AG10803 (cell line): Measurements from ENCODE around the gene PIP4P1.

Source experiments
- DNase-seq: peaks from one replicate; pipeline ENCODE4 v3.0.0; 2010; ENCODE audit warnings: low read depth
- H3K4me3 ChIP-seq: 2 replicates; pipeline ENCODE4 v1.5.1; 2011; ENCODE audit warnings: mild to moderate bottlenecking, low read length, control low read depth
- TF ChIP-seq, protein P1 (sequence below): conservative IDR thresholded peaks from 2 replicates; pipeline ENCODE4 v1.5.1; 2011; ENCODE audit warnings: mild to moderate bottlenecking, low read length, control low read depth, inconsistent platforms

Gene PIP4P1

DNA sequence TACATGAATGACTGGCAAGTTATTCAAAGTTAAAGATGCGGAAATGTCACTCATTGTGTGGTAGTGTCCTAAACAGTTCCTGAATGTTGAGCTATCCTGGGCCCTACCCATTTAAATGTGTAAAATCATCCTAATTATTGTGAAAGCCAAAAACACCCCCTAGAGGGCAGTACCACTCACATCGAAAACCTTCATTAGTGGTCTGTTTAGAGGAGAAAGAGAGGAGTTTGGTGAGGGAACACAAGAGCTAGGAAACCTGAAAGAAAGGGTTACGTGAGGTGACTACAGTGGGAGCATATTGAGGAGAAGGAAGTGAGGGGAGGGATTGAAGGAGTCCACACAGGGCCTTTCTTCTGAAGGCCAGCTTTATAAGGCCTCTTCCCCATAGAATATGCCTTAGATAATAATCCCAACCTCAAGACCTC lies 45.4 kb downstream of the PIP4P1 start:
- TF ChIP-seq, protein P1, sequence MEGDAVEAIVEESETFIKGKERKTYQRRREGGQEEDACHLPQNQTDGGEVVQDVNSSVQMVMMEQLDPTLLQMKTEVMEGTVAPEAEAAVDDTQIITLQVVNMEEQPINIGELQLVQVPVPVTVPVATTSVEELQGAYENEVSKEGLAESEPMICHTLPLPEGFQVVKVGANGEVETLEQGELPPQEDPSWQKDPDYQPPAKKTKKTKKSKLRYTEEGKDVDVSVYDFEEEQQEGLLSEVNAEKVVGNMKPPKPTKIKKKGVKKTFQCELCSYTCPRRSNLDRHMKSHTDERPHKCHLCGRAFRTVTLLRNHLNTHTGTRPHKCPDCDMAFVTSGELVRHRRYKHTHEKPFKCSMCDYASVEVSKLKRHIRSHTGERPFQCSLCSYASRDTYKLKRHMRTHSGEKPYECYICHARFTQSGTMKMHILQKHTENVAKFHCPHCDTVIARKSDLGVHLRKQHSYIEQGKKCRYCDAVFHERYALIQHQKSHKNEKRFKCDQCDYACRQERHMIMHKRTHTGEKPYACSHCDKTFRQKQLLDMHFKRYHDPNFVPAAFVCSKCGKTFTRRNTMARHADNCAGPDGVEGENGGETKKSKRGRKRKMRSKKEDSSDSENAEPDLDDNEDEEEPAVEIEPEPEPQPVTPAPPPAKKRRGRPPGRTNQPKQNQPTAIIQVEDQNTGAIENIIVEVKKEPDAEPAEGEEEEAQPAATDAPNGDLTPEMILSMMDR = peak; percentile 80
- DNase-seq = peak; percentile 58
- no peak overlapping the region for H3K4me3 ChIP-seq

DNA sequence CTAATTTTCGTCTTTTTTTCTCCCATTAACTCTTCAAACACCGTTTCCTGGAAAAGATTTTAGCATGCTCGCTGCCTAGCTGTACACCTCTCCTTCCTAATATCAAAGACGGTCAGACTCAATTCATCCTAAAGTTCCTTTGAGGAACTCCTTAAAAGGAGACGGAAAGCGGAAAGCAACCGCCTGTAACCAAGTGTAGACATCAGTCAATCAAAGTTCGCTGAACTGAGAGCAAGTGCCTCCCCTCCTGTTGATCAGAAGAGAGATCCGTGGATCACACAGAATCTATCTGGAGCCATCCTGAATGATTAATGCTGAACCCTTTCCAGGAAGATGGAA lies 47.5 kb downstream of the PIP4P1 start:
- TF ChIP-seq, protein P1 = no peak
- no peak for DNase-seq
- peak overlapping the region; percentile 96 for H3K4me3 ChIP-seq

DNA sequence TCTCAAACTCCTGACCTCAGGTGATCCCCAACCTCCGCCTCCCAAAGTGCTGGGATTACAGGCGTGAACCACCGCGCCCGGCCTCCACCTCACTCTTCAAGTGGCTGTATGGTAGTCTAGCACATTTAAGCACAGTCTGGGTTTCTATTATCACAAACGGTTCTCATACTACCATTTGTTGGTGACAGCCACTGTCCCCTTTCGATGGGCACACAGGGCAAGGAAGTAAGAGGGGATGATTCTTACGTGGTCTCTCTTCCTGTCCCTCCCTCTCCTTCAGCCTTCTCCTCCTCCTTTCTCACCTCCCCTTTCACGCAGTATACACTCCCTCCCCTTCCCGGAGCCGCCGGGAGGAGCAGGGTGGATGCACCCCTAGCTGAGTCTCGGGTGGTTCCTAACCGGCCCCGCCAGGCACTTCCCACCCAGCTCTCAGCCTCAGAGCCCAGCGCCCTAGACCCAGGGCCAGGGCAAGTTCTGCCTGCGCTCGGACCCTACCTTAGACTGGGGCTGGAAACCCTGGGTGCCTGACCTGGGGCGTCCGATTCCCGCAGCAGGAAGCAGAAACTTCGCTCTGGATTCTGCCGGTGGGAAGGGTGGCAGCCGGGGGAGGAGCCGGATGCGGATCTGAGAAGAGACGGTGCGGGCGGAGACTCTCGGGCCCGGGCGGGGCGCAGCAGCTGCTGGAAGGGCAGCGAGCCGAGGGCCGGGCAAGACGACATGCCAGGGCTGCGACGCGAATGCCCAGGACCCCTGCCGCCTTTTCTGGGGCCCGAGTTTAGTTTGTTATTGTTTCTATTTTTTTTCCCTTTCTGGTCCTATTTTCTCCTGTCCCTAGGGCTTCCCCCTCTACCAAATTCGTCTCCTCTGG lies 48.1 kb downstream of the PIP4P1 start, which contains the start of gene TEP1:
Gene TEP1 (minus strand): TSS at position 626 of the 868 bp plus-strand sequence. CDS start 5,062 bp downstream, outside the sequence.
- TF ChIP-seq, protein P1 = no peak
- peak; percentile 76 for DNase-seq
- peak within 1 kb of the TSS; percentile 96 for H3K4me3 ChIP-seq

DNA sequence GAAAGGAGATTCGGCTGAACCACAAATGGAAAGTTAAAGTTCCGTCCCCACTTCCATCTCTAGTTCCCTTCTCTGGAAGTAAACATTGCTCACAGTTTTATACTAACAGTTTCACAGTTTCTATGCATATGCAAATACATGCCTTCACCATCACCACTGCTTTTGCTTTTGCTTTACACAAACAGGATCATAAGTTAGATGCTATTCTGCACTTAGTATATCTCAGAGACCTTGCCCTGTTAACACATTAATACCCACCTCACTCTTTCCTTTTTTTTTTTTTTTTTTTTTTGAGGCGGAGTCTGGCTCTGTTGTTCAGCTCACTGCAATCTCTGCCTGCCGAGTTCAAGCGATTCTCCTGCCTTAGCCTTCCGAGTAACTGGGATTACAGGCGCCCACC lies 48.8 kb downstream of the PIP4P1 start:
- TF ChIP-seq, protein P1 = no peak
- H3K4me3 ChIP-seq = peak overlapping the region; percentile 96
- no peak for DNase-seq

DNA sequence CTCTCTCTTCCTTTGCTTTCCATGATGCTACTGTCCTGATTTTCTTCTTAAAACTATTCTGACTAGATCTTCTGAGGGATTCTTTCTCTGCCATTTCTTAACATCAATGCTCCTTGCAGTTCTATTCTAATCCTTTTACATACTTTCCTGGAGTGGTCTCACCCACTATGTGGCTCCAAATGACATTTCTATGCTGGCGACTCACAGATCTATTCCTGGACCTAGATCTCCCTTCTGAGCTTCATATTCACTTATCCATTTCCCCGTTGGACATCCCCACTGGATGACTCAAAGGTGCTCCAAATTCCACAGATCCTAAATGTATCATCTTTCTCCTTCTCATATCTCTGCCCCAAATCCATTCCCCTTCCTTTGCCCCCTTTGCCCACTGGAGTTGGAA lies 52.0 kb downstream of the PIP4P1 start:
- DNase-seq = peak; percentile 45
- no peak overlapping the region for H3K4me3 ChIP-seq
- TF ChIP-seq, protein P1 = no peak
